Activated naive CD8-positive, alpha-beta T cell treated with anti-CD3 and anti-CD28 coated beads, Interleukin-2, amount 10 ng/mL, durations not matched to agents 7 days and 5 days (primary cell): Measurements from ENCODE around the gene GMCL1. TPM values are rescaled to one million over a fixed set of nuclear protein-coding genes. Genes with fewer than 3 reads are reported as not detected.
"Not testable (repeated sequence)": the region's sequence is repeated elsewhere in the genome, so short reads cannot be mapped to it uniquely, and the experiment has no call there.

ENCODE experiments used
- ATAC-seq: fragments of 150-1000 bp; cut with Tn5 transposase; one replicate; pipeline ENCODE4 v1.10.0; 2021; ENCODE audit warnings: low read depth, moderate library complexity
- POLR2A ChIA-PET: fragments of 350-600 bp; sonication (Branson Sonifier 250); formaldehyde crosslinking; loops from one replicate; lab custom pipeline; 2021; ENCODE audit warnings: antibody characterized with exemption; lab: Charles Lee
- DNase-seq: peaks from one replicate; pipeline ENCODE4 v3.0.0; 2021
- H3K27ac Mint-ChIP-seq: one replicate; pipeline ENCODE4 v1.8.0; 2022; ENCODE audit warnings: mild to moderate bottlenecking, mixed read lengths
- H3K27me3 Mint-ChIP-seq: one replicate; pipeline ENCODE4 v1.8.0; 2022; ENCODE audit warnings: mild to moderate bottlenecking, moderate library complexity, mixed read lengths
- H3K36me3 Mint-ChIP-seq: one replicate; pipeline ENCODE4 v1.8.0; 2021; ENCODE audit warnings: mild to moderate bottlenecking, mixed read lengths
- H3K4me1 Mint-ChIP-seq: one replicate; pipeline ENCODE4 v1.8.0; 2021; ENCODE audit warnings: mixed read lengths
- H3K4me3 Mint-ChIP-seq: one replicate; pipeline ENCODE4 v1.8.0; 2022; ENCODE audit warnings: mild to moderate bottlenecking, moderate library complexity, mixed read lengths
- H3K9me3 Mint-ChIP-seq: one replicate; pipeline ENCODE4 v1.8.0; 2021; ENCODE audit warnings: mixed read lengths
- total RNA-seq, 2 experiments: library from RNA; stranded (reverse); gene quantifications; one replicate each; pipeline ENCODE4 v1.2.3, GENCODE V29; 2021

GMCL1 gene
- total RNA-seq, 2 experiments from 2014 or later = 26.0 to 30.0 TPM

- DNase-seq (no peak), ATAC-seq (no peak)
- Mint-ChIP-seq H3K4me3 (no peak overlapping the region), H3K27ac (no peak overlapping the region), H3K4me1 (peaks cover 2% of the 10 kb centered on the region), H3K9me3 (no peaks in the 10 kb centered on the region), H3K27me3 (no peaks in the 10 kb centered on the region), H3K36me3 (peaks cover 20% of the 10 kb centered on the region)
- POLR2A ChIA-PET = no interaction called here
These were observed 15.1 kb downstream of the GMCL1 start for GRCh38 chr2:69844560-69844959.

GRCh38 chr2:69846182-69847067, 17.0 kb downstream of the GMCL1 start:
- Mint-ChIP-seq H3K36me3 (peaks cover 22% of the 10 kb centered on the region), H3K9me3 (no peaks in the 10 kb centered on the region), H3K4me3 (no peak overlapping the region), H3K4me1 (peaks cover 2% of the 10 kb centered on the region), H3K27ac (no peak overlapping the region), H3K27me3 (no peaks in the 10 kb centered on the region)
- DNase-seq (no peak), ATAC-seq (no peak)
- POLR2A ChIA-PET = no interaction called here

GRCh38 chr2:69847068-69847828, 17.8 kb downstream of the GMCL1 start:
- ATAC-seq (no peak), DNase-seq (no peak)
- no peaks in the 10 kb centered on the region for H3K27me3 Mint-ChIP-seq
- no peak overlapping the region for H3K27ac Mint-ChIP-seq
- H3K4me3 Mint-ChIP-seq = no peak overlapping the region
- no peaks in the 10 kb centered on the region for H3K9me3 Mint-ChIP-seq
- POLR2A ChIA-PET = interaction anchor here (0.5 kb wide), 1 partner anchor 204 kb away, joined by 3 read pairs; the partner anchor contains the start of gene AAK1
- peaks cover 1% of the 10 kb centered on the region for H3K4me1 Mint-ChIP-seq
- H3K36me3 Mint-ChIP-seq = peaks cover 21% of the 10 kb centered on the region

GRCh38 chr2:69848186-69848790, 18.8 kb downstream of the GMCL1 start:
- no peak for DNase-seq
- Mint-ChIP-seq H3K27ac (peak overlapping the region; percentile 26), H3K4me1 (peaks cover 1% of the 10 kb centered on the region), H3K4me3 (no peak overlapping the region), H3K36me3 (peaks cover 23% of the 10 kb centered on the region), H3K27me3 (no peaks in the 10 kb centered on the region), H3K9me3 (no peaks in the 10 kb centered on the region)
- POLR2A ChIA-PET = no interaction called here
- no peak for ATAC-seq

- H3K4me1 Mint-ChIP-seq = no peaks in the 10 kb centered on the region
- peaks cover 10% of the 10 kb centered on the region for H3K36me3 Mint-ChIP-seq
- no peak for DNase-seq
- no peak for ATAC-seq
- POLR2A ChIA-PET = no interaction called here
- no peaks in the 10 kb centered on the region for H3K9me3 Mint-ChIP-seq
- no peak overlapping the region for H3K27ac Mint-ChIP-seq
- H3K27me3 Mint-ChIP-seq = no peaks in the 10 kb centered on the region
- H3K4me3 Mint-ChIP-seq = no peak overlapping the region
These were observed 28.8 kb downstream of the GMCL1 start for GRCh38 chr2:69858261-69858660.

GRCh38 chr2:69863298-69863697, 33.8 kb downstream of the GMCL1 start:
- DNase-seq = no peak
- POLR2A ChIA-PET = no interaction called here
- ATAC-seq = no peak
- no peaks in the 10 kb centered on the region for H3K4me1 Mint-ChIP-seq
- no peaks in the 10 kb centered on the region for H3K27me3 Mint-ChIP-seq
- H3K36me3 Mint-ChIP-seq = peaks cover 18% of the 10 kb centered on the region
- H3K4me3 Mint-ChIP-seq = no peak overlapping the region
- no peaks in the 10 kb centered on the region for H3K9me3 Mint-ChIP-seq
- H3K27ac Mint-ChIP-seq = no peak overlapping the region

- Mint-ChIP-seq H3K36me3 (no peaks in the 10 kb centered on the region), H3K4me1 (peaks cover 6% of the 10 kb centered on the region), H3K27me3 (no peaks in the 10 kb centered on the region), H3K9me3 (no peaks in the 10 kb centered on the region), H3K4me3 (no peak overlapping the region), H3K27ac (no peak overlapping the region)
- no peak for DNase-seq
- POLR2A ChIA-PET = interaction anchor here (0.7 kb wide), 1 partner anchor 369 kb away, joined by 3 read pairs; no protein-coding TSS in a partner anchor
- no peak for ATAC-seq
These were observed 59.0 kb downstream of the GMCL1 start for GRCh38 chr2:69888451-69888850.

- DNase-seq (no peak), ATAC-seq (no peak)
- POLR2A ChIA-PET = no interaction called here
- Mint-ChIP-seq H3K4me1 (peaks cover 8% of the 10 kb centered on the region), H3K9me3 (no peaks in the 10 kb centered on the region), H3K36me3 (no peaks in the 10 kb centered on the region), H3K27ac (no peak overlapping the region), H3K27me3 (no peaks in the 10 kb centered on the region), H3K4me3 (no peak overlapping the region)
These were observed 59.8 kb downstream of the GMCL1 start for GRCh38 chr2:69889302-69889701.

- ATAC-seq (no peak), DNase-seq (no peak)
- Mint-ChIP-seq H3K9me3 (no peaks in the 10 kb centered on the region), H3K4me3 (no peak overlapping the region), H3K27me3 (no peaks in the 10 kb centered on the region), H3K27ac (no peak overlapping the region), H3K4me1 (peaks cover 15% of the 10 kb centered on the region), H3K36me3 (peaks cover 4% of the 10 kb centered on the region)
- POLR2A ChIA-PET = no interaction called here
These were observed 61.4 kb downstream of the GMCL1 start for GRCh38 chr2:69890881-69891280.

- ATAC-seq, DNase-seq, H3K27me3 Mint-ChIP-seq, H3K9me3 Mint-ChIP-seq: not testable (repeated sequence)
- H3K4me1 Mint-ChIP-seq = peaks cover 22% of the 10 kb centered on the region
- POLR2A ChIA-PET = interaction anchor here (0.9 to 1.2 kb wide), 3 partner anchors 14 to 24 kb away, joined by 3 to 4 read pairs (median 3); no protein-coding TSS in a partner anchor
- H3K36me3 Mint-ChIP-seq = peaks cover 13% of the 10 kb centered on the region
- H3K27ac Mint-ChIP-seq = peak overlapping the region; percentile 96
- H3K4me3 Mint-ChIP-seq = peak overlapping the region; percentile 99
These were observed 63.5 kb downstream of the GMCL1 start for GRCh38 chr2:69892838-69893424.

GRCh38 chr2:69893684-69894551, 64.5 kb downstream of the GMCL1 start, which contains the start of gene SNRNP27:
TSS of gene SNRNP27 (plus strand) at chr2:69893956. CDS start at chr2:69893985, 29 bp downstream.
- Mint-ChIP-seq H3K9me3 (no peaks in the 10 kb centered on the region), H3K27me3 (no peaks in the 10 kb centered on the region), H3K27ac (peak within 1 kb of the TSS; percentile 96), H3K36me3 (peaks cover 20% of the 10 kb centered on the region), H3K4me1 (peaks cover 25% of the 10 kb centered on the region), H3K4me3 (peak within 1 kb of the TSS; percentile 99)
- peak; percentile 86 for ATAC-seq
- DNase-seq = peak; percentile 76
- POLR2A ChIA-PET = interaction anchor here (0.9 to 1.2 kb wide), 6 partner anchors 13 to 297 kb away, joined by 3 to 4 read pairs (median 4); partner anchors contain the start of gene C2orf42

- Mint-ChIP-seq H3K4me1 (peaks cover 26% of the 10 kb centered on the region), H3K4me3 (peak overlapping the region; percentile 99), H3K27ac (peak overlapping the region; percentile 27), H3K36me3 (peaks cover 22% of the 10 kb centered on the region)
- ATAC-seq, POLR2A ChIA-PET, DNase-seq, H3K9me3 Mint-ChIP-seq, H3K27me3 Mint-ChIP-seq: not testable (repeated sequence)
These were observed 65.3 kb downstream of the GMCL1 start for GRCh38 chr2:69894737-69895136.
